ENCODE data around the gene GNA12. TPM values are rescaled to one million over a fixed set of nuclear protein-coding genes. Genes with fewer than 3 reads are reported as not detected.

GNA12 gene
- total RNA-seq, 4 donors from 2014 or later, result 11.0 to 68.5 (median 20.4) TPM

DNA sequence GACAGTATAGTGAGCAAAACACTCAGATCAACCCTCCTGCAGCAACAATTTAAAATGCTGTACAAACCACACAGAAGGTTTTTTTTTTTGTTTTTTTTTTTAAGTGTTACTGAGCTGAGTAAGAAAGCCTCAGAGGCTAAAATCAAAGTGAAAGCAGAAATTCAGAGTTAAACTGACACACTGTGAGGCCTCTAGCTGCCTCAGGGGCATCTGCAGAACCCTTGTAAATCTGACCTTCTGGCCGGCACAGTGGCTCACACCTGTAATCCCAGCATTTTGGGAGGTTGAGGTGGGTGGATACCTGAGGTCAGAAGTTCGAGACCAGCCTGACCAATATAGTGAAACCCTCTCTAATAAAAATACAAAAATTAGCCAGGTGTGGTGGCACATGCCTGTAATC, 7.4 kb upstream of the GNA12 start:
- Histone ChIP-seq H3K27me3 (no peaks in the 10 kb centered on the region), H3K36me3 (no peaks in the 10 kb centered on the region), H3K27ac (no peak overlapping the region), H3K4me1 (no peaks in the 10 kb centered on the region), H3K4me3 (no peak overlapping the region), H3K9me3 (no peaks in the 10 kb centered on the region)
- no peak for TF ChIP-seq POLR2A (IDR thresholded peaks at IDR 0.05)
- TF ChIP-seq, protein P1, sequence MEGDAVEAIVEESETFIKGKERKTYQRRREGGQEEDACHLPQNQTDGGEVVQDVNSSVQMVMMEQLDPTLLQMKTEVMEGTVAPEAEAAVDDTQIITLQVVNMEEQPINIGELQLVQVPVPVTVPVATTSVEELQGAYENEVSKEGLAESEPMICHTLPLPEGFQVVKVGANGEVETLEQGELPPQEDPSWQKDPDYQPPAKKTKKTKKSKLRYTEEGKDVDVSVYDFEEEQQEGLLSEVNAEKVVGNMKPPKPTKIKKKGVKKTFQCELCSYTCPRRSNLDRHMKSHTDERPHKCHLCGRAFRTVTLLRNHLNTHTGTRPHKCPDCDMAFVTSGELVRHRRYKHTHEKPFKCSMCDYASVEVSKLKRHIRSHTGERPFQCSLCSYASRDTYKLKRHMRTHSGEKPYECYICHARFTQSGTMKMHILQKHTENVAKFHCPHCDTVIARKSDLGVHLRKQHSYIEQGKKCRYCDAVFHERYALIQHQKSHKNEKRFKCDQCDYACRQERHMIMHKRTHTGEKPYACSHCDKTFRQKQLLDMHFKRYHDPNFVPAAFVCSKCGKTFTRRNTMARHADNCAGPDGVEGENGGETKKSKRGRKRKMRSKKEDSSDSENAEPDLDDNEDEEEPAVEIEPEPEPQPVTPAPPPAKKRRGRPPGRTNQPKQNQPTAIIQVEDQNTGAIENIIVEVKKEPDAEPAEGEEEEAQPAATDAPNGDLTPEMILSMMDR (IDR thresholded peaks at IDR 0.05), result no peak
- no peak for DNase-seq

DNA sequence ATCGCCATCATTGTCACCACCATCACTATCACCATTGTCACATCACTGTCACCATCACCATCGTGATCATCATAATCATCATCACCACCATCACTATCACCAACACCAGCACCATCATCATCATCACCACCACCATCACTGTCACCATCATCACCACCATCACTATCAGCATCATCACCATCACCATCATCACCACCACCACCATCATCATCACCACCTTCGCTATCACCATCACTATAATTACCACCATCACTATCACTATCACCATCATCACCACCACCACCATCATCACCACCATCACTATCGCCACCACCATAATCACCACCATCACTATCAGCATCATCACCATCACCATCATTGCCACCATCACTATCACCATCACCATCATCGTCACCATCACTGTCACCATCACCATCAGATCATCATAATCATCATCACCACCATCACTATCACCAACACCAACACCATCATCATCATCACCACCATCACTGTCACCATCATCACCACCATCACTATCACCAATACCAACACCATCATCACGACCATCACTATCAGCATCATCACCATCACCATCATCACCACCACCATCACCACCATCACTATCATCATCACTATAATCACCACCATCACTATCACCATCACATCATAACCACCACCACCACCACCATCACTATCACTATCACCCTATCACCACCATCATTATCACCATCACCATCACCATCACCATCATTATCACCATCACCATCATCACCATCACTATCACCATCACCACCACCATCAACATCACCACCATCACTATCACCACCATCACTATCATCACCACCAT, 6.0 kb upstream of the GNA12 start:
- Histone ChIP-seq H3K36me3 (no peaks in the 10 kb centered on the region), H3K4me3 (no peak overlapping the region), H3K4me1 (peaks cover 0 to under 1% (median 0%) of the 10 kb centered on the region in 4 donors), H3K27ac (no peak overlapping the region), H3K9me3 (no peaks in the 10 kb centered on the region), H3K27me3 (no peaks in the 10 kb centered on the region)
- no peak for TF ChIP-seq POLR2A (IDR thresholded peaks at IDR 0.05)
- TF ChIP-seq, protein P1 (IDR thresholded peaks at IDR 0.05), result no peak
- DNase-seq, result no peak

DNA sequence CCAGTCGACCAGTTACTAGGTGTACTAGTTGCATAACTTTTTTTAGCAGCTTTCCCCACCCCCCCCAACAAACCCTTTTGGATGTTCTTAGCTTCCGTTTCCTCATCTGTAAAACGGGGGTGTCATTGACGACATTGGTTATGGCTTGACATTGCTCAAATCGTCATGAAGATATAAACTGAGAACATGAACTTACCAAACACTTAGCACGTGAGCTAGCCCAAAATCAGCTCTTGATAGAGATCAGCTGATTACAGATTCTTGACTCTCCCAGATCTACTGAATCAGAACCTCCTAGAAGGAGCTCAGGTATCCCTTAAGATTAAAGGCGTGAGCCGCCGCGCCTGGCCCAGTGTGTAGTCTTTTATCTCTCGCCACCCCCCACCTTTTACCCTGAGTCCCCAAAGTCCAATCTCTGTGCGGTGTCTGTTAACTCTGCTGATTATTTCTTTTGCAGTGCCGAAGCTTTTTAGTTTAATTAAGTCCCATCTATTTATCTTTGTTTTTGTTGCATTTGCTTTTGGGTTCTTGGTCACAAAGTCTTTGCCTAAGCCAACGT, 1.0 kb upstream of the GNA12 start:
- peak overlapping the region in 1 of 4 donors; percentile 41 for H3K27ac ChIP-seq
- peak overlapping the region; percentile 11 to 70 (median 56) for H3K4me3 ChIP-seq
- no peak for DNase-seq

DNA sequence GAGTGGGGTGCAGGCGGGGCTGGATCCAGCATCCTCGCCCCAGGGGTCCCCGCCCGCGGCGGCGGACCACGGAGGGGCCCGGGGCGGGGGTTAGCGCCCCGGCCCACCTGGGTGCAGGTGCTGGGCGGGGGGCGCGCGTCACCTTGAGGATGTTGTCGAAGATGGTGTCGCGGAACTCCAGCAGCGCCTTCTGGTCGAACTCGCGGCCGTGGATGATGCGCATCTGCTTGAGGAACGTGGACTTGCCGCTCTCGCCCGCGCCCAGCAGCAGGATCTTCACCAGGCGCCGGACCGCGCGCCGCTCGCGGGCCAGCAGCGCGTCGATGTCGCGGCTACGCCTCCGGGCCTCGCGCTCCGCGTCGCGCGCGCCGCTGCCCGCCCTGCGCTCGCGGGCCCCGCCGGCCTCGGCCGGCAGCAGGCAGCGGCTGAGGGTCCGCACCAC, 376 bp downstream of the GNA12 start:
- peaks cover 0 to 19% (median 10%) of the 10 kb centered on the region in 4 donors for H3K4me1 ChIP-seq
- H3K27ac ChIP-seq, result peak overlapping the region; percentile 54 to 84 (median 68)
- peak in 2 of 3 donors; percentile 54 to 72 for DNase-seq

More for the DNA sequence above, 1.0 kb upstream of the GNA12 start:
- H3K36me3 ChIP-seq, result no peaks in the 10 kb centered on the region
- TF ChIP-seq POLR2A (IDR thresholded peaks at IDR 0.05), result no peak
- TF ChIP-seq, protein P1 (IDR thresholded peaks at IDR 0.05), result no peak
- H3K9me3 ChIP-seq, result no peaks in the 10 kb centered on the region
- H3K27me3 ChIP-seq, result no peaks in the 10 kb centered on the region
- peaks cover 0 to 19% (median 6%) of the 10 kb centered on the region in 4 donors for H3K4me1 ChIP-seq

DNA sequence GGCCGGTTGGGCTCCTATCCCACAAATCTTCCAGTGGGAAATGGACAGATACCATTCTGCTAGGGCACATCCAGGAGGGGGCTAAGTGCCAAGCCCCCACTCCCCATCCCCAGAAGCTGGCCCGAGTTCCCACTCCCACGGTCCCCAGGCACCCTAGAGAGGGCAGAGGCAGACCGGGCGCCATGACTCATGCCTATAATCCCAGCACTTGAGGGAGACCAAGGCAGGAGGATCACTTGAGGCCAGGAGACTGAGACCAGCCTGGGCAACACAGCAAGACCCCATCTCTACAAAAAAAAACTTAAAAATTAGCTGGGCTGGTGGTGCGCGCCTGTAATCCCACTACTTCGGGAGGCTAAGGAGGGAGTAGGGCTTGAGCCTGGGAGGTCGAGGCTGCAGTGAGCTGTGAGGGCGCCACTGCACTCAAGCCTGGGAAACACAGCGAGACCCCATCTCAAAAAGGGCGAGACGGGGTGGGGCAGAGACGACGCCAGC, 870 bp downstream of the GNA12 start:
- H3K4me3 ChIP-seq, result peak overlapping the region; percentile 67 to 94 (median 76)
- no peak for DNase-seq
- no peaks in the 10 kb centered on the region for H3K36me3 ChIP-seq
- peak overlapping the region; percentile 54 to 84 (median 68) for H3K27ac ChIP-seq
- H3K27me3 ChIP-seq, result no peaks in the 10 kb centered on the region
- H3K9me3 ChIP-seq, result no peaks in the 10 kb centered on the region
- TF ChIP-seq, protein P1 (IDR thresholded peaks at IDR 0.05), result no peak
- TF ChIP-seq POLR2A (IDR thresholded peaks at IDR 0.05), result no peak
- peaks cover 0 to 19% (median 11%) of the 10 kb centered on the region in 4 donors for H3K4me1 ChIP-seq

More for the DNA sequence above, 376 bp downstream of the GNA12 start:
- no peaks in the 10 kb centered on the region for H3K27me3 ChIP-seq
- no peak for TF ChIP-seq POLR2A (IDR thresholded peaks at IDR 0.05)
- TF ChIP-seq, protein P1 (IDR thresholded peaks at IDR 0.05), result no peak
- H3K36me3 ChIP-seq, result no peaks in the 10 kb centered on the region
- peak overlapping the region; percentile 67 to 94 (median 76) for H3K4me3 ChIP-seq
- no peaks in the 10 kb centered on the region for H3K9me3 ChIP-seq
